Renal cortical epithelial cell (primary cell): Measurements from ENCODE around the gene ADAM29. TPM values are rescaled to one million over a fixed set of nuclear protein-coding genes. Genes with fewer than 3 reads are reported as not detected.
A peak's percentile ranks its signal among the peaks of the same experiment; 100 is the strongest.
"Not testable (repeated sequence)": the region's sequence is repeated elsewhere in the genome, so short reads cannot be mapped to it uniquely, and the experiment has no call there.

Experiments used
- DNase-seq: peaks from one replicate; pipeline ENCODE4 v3.0.0-alpha.2; 2011; ENCODE audit warnings: low read depth
- total RNA-seq: library from RNA; depleted of rRNA; stranded (reverse); fragments of >200 nt; gene quantifications from 2 replicates; pipeline ENCODE4 v1.2.3, GENCODE V29; 2014

The ADAM29 gene
- total RNA-seq, 1 donor from 2014 or later: not detected

DNA sequence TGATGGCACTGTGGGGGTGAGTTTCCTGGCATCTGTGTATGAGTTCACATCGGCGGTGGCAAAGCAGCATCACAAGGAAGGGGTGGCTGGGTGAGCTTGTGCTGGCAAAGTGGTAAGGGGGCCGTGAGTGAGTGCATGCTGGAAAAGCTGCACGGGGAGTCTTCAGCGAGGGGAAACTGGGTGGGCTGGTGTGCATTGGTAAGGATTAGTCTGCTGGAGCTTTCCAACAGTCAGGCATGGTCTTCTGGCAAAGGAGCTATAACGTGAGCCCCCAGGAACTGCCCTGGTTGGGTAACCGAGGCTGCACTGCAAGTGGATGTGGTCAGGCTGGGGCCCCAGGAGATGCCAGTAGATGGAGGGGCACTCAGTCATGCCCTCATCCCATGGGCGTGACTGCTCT lies 30.7 kb downstream of the ADAM29 start:
- DNase-seq: no peak

- no peak for DNase-seq
Observed at GRCh38 chr4:174972911-174973310, 54.8 kb downstream of the ADAM29 start.

GRCh38 chr4:174973336-174973735 lies 55.2 kb downstream of the ADAM29 start:
- no peak for DNase-seq

GRCh38 chr4:174983128-174983750 lies 65.1 kb downstream of the ADAM29 start:
- no peak for DNase-seq

DNA sequence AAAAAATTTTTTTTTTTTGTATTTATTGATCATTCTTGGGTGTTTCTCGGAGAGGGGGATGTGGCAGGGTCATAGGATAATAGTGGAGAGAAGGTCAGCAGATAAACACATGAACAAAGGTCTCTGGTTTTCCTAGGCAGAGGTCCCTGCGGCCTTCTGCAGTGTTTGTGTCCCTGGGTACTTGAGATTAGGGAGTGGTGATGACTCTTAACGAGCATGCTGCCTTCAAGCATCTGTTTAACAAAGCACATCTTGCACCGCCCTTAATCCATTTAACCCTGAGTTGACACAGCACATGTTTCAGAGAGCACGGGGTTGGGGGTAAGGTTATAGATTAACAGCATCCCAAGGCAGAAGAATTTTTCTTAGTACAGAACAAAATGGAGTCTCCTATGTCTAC lies 65.7 kb downstream of the ADAM29 start:
- not testable (repeated sequence) for DNase-seq

GRCh38 chr4:174989791-174990190 lies 71.6 kb downstream of the ADAM29 start:
- DNase-seq: no peak

DNA sequence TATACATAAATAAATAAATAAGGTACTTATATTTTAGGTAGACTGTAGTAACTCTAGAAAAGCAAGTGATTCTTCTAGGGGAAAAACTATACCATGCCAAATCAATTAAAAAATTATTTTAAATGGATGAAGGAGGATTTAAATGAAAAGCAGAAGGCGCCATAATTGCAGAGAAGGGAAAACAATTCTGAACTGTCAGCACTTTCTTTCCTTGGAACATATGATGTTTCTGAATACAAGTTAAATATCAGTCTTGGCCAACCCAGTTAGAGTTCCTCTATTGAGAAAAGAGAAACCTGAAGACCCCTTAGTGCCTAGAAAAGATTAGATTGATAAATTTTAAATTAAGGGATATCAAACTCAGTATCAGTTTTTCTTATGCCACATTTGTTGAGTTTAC lies 75.8 kb downstream of the ADAM29 start:
- no peak for DNase-seq

GRCh38 chr4:174996079-174996478 lies 77.9 kb downstream of the ADAM29 start:
- no peak for DNase-seq

GRCh38 chr4:174999407-174999806 lies 81.2 kb downstream of the ADAM29 start:
- DNase-seq: peak; percentile 2

- DNase-seq: no peak
Observed at GRCh38 chr4:175017751-175018150, 99.6 kb downstream of the ADAM29 start.

DNA sequence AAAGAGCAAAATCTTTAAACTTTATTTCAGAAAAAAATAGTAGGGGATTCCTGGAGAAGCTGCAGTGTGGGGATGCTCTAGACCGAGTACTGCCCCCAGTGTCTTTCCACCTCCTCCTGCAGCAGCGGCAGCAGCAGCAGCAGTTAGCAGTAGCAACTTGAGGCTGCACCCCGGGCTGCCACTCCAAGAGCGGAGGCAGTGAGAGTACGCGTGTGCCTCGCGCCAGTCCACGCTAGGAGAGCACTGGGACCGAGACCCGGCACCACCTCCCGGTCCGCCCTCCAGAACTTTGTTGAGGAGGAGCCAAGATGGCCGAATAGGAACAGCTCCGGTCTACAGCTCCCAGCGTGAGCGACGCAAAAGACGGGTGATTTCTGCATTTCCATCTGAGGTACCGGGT lies 101.3 kb downstream of the ADAM29 start:
- not testable (repeated sequence) for DNase-seq

Other genes starting within 250 kb of the ADAM29 start
- gene GLRA3, start 89.1 kb upstream of the ADAM29 start, total RNA-seq: not detected in 2 replicates